HL-60 (cell line): ENCODE data around the gene RBM23.

Experiments
- CTCF ChIP-seq: IDR thresholded peaks from one replicate; pipeline ENCODE4 v1.5.1; 2011; ENCODE audit warnings: low read length, control low read depth, inconsistent platforms; ENCODE audit not compliant: insufficient read depth
- GABPA ChIP-seq: IDR thresholded peaks from 2 replicates; pipeline ENCODE4 v1.6.1; 2012; ENCODE audit warnings: low read depth
- POLR2AphosphoS5 ChIP-seq: IDR thresholded peaks from 2 replicates; pipeline ENCODE4 v1.6.1; 2012; ENCODE audit warnings: low read depth
- REST ChIP-seq: IDR thresholded peaks from 2 replicates; pipeline ENCODE4 v1.6.1; 2012; ENCODE audit warnings: low read depth; ENCODE audit not compliant: insufficient replicate concordance

- TF ChIP-seq REST (no peak), CTCF (no peak), GABPA (no peak), POLR2AphosphoS5 (no peak)
Measured at GRCh38 chr14:22905627-22906026, 13.3 kb downstream of the RBM23 start.
